HCT116 (cell line): ENCODE results near the gene PANK4. TPM values are rescaled to one million over a fixed set of nuclear protein-coding genes. Genes with fewer than 3 reads are reported as not detected.

Experiments used
- ATAC-seq: fragments of 200-7000 bp; cut with Tn5 transposase; 2 replicates; pipeline ENCODE4 v1.9.1; 2020; ENCODE audit warnings: mild to moderate bottlenecking, moderate library complexity
- BruUV-seq: library from RNA; stranded (reverse); fragments of 400-500 nt; replicated peaks from 2 replicates; lab custom pipeline; 2021; lab: Mats Ljungman, UMichigan
- CTCF ChIA-PET: fragments of 300-600 bp; sonication (Branson Sonifier 250); formaldehyde crosslinking; loops from one replicate; lab custom pipeline; 2021; ENCODE audit warnings: antibody characterized with exemption; lab: Charles Lee
- POLR2A ChIA-PET: fragments of 300-600, 350-600 bp; sonication (Branson Sonifier 250); formaldehyde crosslinking; loops from one replicate; lab custom pipeline; 2021; ENCODE audit warnings: antibody characterized with exemption; lab: Charles Lee
- RAD21 ChIA-PET, 2 experiments: fragments of 300-600 bp; sonication (Branson Sonifier 250); formaldehyde crosslinking; loops; one replicate each; lab custom pipeline; 2023; ENCODE audit warnings: low total read pairs in 2 of 2; ENCODE audit not compliant: uncharacterized antibody in 2 of 2, unreplicated experiment in 2 of 2, low non-redundant PET in 1 of 2; lab: Charles Lee
- DNase-seq: peaks from one replicate; pipeline ENCODE4 v3.0.0-alpha.2; 2010; ENCODE audit warnings: low read depth, low spot score
- H2AFZ ChIP-seq: fragments of 200-600 bp; shearing (Covaris generic), sonication (generic); 2 replicates; pipeline ENCODE4 v1.6.1; 2017; ENCODE audit warnings: low read depth, mixed run types, mixed read lengths, antibody characterized with exemption, low read length; ENCODE audit not compliant: poor library complexity, severe bottlenecking
- H3K27ac ChIP-seq: 2 replicates; pipeline ENCODE4 v1.5.1; 2012; ENCODE audit warnings: low read depth, low read length
- H3K27me3 ChIP-seq: fragments of 200-600 bp; sonication (generic); 2 replicates; pipeline ENCODE4 v1.6.1; 2016; ENCODE audit warnings: mixed run types, low read length, mixed read lengths; ENCODE audit not compliant: insufficient read depth
- H3K36me3 ChIP-seq, 2 experiments: fragments of 200-500 bp in 1 of 2; fragments of 200-600 bp in 1 of 2; sonication (Bioruptor generic) in 1 of 2; sonication (generic) in 1 of 2; 2 replicates each; pipeline versions ENCODE4 v1.5.1 to v1.6.1; 2014 to 2016; ENCODE audit warnings: low read length in 2 of 2, inconsistent platforms in 1 of 2, mixed read lengths in 1 of 2, mixed run types in 1 of 2; ENCODE audit not compliant: insufficient read depth in 2 of 2, control insufficient read depth in 1 of 2
- H3K4me1 ChIP-seq, 2 experiments: fragments of 200-600 bp in 1 of 2; sonication (generic) in 1 of 2; 2 replicates each; pipeline versions ENCODE4 v1.5.1 to v1.6.1; 2012 to 2017; ENCODE audit warnings: low read length in 2 of 2, inconsistent platforms in 1 of 2, mild to moderate bottlenecking in 1 of 2, mixed read lengths in 1 of 2, mixed run types in 1 of 2, moderate library complexity in 1 of 2; ENCODE audit not compliant: insufficient read depth in 2 of 2, control insufficient read depth in 1 of 2
- H3K4me2 ChIP-seq: fragments of 200-600 bp; sonication (generic); 2 replicates; pipeline ENCODE4 v1.6.1; 2017; ENCODE audit warnings: mixed run types, low read length, mixed read lengths
- H3K4me3 ChIP-seq, 2 experiments: fragments of 200-600 bp in 1 of 2; sonication (generic) in 1 of 2; replicated peaks in 1 of 2; 2 replicates each; pipeline ENCODE4 v1.5.1; 2011 to 2016; ENCODE audit warnings: low read length in 2 of 2, control low read depth in 1 of 2, low read depth in 1 of 2, mild to moderate bottlenecking in 1 of 2, mixed read lengths in 1 of 2, mixed run types in 1 of 2
- H3K79me2 ChIP-seq: fragments of 200-600 bp; sonication (generic); 2 replicates; pipeline ENCODE4 v1.6.1; 2017; ENCODE audit warnings: mild to moderate bottlenecking, mixed run types, low read length, moderate library complexity, mixed read lengths; ENCODE audit not compliant: insufficient read depth
- H3K9ac ChIP-seq: fragments of 200-600 bp; sonication (generic); 2 replicates; pipeline ENCODE4 v1.6.1; 2016; ENCODE audit warnings: low read length, mixed read lengths
- H3K9me2 ChIP-seq: fragments of 200-600 bp; sonication (generic), shearing (Covaris generic); 2 replicates; pipeline ENCODE4 v1.6.1; 2017; ENCODE audit warnings: mixed run types, mild to moderate bottlenecking, moderate library complexity; ENCODE audit not compliant: insufficient read depth
- H3K9me3 ChIP-seq, 2 experiments: fragments of 200-500 bp in 1 of 2; fragments of 200-600 bp in 1 of 2; sonication (Bioruptor generic) in 1 of 2; sonication (generic) in 1 of 2; 2 replicates each; pipeline ENCODE4 v1.6.1; 2014 to 2017; ENCODE audit warnings: low read length in 2 of 2, mixed read lengths in 2 of 2, inconsistent platforms in 1 of 2, low read depth in 1 of 2, mild to moderate bottlenecking in 1 of 2, mixed run types in 1 of 2, moderate library complexity in 1 of 2; ENCODE audit not compliant: control insufficient read depth in 1 of 2, insufficient read depth in 1 of 2
- H4K20me1 ChIP-seq: fragments of 200-600 bp; sonication (generic), shearing (Covaris generic); 2 replicates; pipeline ENCODE4 v1.6.1; 2017; ENCODE audit warnings: mixed run types, mild to moderate bottlenecking, moderate library complexity; ENCODE audit not compliant: insufficient read depth
- CBX3 ChIP-seq: IDR thresholded peaks from 2 replicates; pipeline ENCODE4 v1.6.1; 2012; ENCODE audit warnings: low read depth
- CEBPB ChIP-seq: IDR thresholded peaks from 2 replicates; pipeline ENCODE4 v1.6.1; 2012; ENCODE audit warnings: low read depth
- CTCF ChIP-seq, 3 experiments: fragments of 200-600 bp in 1 of 3; sonication (generic) in 1 of 3; IDR thresholded peaks in 2 of 3; conservative IDR thresholded peaks in 1 of 3; 2 replicates each; pipeline ENCODE4 v1.5.1; 2012 to 2017; ENCODE audit warnings: low read depth in 2 of 3, low read length in 2 of 3, antibody characterized with exemption in 1 of 3, borderline replicate concordance in 1 of 3, control low read depth in 1 of 3, mild to moderate bottlenecking in 1 of 3, mixed read lengths in 1 of 3, mixed run types in 1 of 3, moderate library complexity in 1 of 3; ENCODE audit not compliant: insufficient read depth in 1 of 3
- ELF1 ChIP-seq: IDR thresholded peaks from 2 replicates; pipeline ENCODE4 v1.6.1; 2012; ENCODE audit warnings: low read depth, borderline replicate concordance
- EZH2 ChIP-seq: fragments of 200-600 bp; sonication (generic); IDR thresholded peaks from 2 replicates; pipeline ENCODE4 v1.6.1; 2017; ENCODE audit warnings: antibody characterized with exemption, mixed run types
- EZH2phosphoT487 ChIP-seq: fragments of 200-600 bp; IDR thresholded peaks from 2 replicates; pipeline ENCODE4 v1.6.1; 2018; ENCODE audit warnings: antibody characterized with exemption, borderline replicate concordance
- FOSL1 ChIP-seq: IDR thresholded peaks from 2 replicates; pipeline ENCODE4 v1.6.1; 2012; ENCODE audit warnings: low read depth
- JUND ChIP-seq: IDR thresholded peaks from 2 replicates; pipeline ENCODE4 v1.6.1; 2012
- RAD21 ChIP-seq: IDR thresholded peaks from 2 replicates; pipeline ENCODE4 v1.6.1; 2012; ENCODE audit warnings: low read depth, mild to moderate bottlenecking
- SP1 ChIP-seq: IDR thresholded peaks from 2 replicates; pipeline ENCODE4 v1.6.1; 2012; ENCODE audit warnings: low read depth
- SRF ChIP-seq: IDR thresholded peaks from 2 replicates; pipeline ENCODE4 v1.6.1; 2012; ENCODE audit warnings: low read depth
- TCF7L2 ChIP-seq: IDR thresholded peaks from 2 replicates; pipeline ENCODE4 v1.7.0; 2011; ENCODE audit warnings: borderline replicate concordance, inconsistent platforms; ENCODE audit not compliant: insufficient read depth, insufficient read length; ENCODE audit errors: extremely low read depth
- YY1 ChIP-seq: IDR thresholded peaks from 2 replicates; pipeline ENCODE4 v1.6.1; 2011; ENCODE audit warnings: low read length, low read depth, moderate library complexity, mild to moderate bottlenecking; ENCODE audit not compliant: insufficient replicate concordance; ENCODE audit errors: extremely low read depth
- ZBTB33 ChIP-seq: IDR thresholded peaks from 2 replicates; pipeline ENCODE4 v1.6.1; 2011; ENCODE audit warnings: mild to moderate bottlenecking, low read length, moderate library complexity; ENCODE audit not compliant: insufficient replicate concordance; ENCODE audit errors: extremely low read depth
- ZFX ChIP-seq: fragments of 450-650 bp; IDR thresholded peaks from 2 replicates; pipeline ENCODE4 v1.6.1; 2017
- intact Hi-C: fragments of 100-400 bp; cut with micrococcal nuclease; formaldehyde crosslinking; loops from 2 replicates; pipeline ENCODE4 v1.10.0; 2022
- total RNA-seq: library from RNA; stranded (reverse); gene quantifications from one replicate; pipeline ENCODE4 v1.2.1, GENCODE V29; 2021; ENCODE audit not compliant: unreplicated experiment
- TF ChIP-seq, protein P1 (sequence below): IDR thresholded peaks from 2 replicates; pipeline ENCODE4 v1.6.1; 2012; ENCODE audit warnings: low read depth
- TF ChIP-seq, protein P2 (sequence below): IDR thresholded peaks from 2 replicates; pipeline ENCODE4 v1.6.1; 2012

Gene PANK4
- total RNA-seq, 1 experiment from 2014 or later = 38.5 TPM

- TF ChIP-seq, protein P1, sequence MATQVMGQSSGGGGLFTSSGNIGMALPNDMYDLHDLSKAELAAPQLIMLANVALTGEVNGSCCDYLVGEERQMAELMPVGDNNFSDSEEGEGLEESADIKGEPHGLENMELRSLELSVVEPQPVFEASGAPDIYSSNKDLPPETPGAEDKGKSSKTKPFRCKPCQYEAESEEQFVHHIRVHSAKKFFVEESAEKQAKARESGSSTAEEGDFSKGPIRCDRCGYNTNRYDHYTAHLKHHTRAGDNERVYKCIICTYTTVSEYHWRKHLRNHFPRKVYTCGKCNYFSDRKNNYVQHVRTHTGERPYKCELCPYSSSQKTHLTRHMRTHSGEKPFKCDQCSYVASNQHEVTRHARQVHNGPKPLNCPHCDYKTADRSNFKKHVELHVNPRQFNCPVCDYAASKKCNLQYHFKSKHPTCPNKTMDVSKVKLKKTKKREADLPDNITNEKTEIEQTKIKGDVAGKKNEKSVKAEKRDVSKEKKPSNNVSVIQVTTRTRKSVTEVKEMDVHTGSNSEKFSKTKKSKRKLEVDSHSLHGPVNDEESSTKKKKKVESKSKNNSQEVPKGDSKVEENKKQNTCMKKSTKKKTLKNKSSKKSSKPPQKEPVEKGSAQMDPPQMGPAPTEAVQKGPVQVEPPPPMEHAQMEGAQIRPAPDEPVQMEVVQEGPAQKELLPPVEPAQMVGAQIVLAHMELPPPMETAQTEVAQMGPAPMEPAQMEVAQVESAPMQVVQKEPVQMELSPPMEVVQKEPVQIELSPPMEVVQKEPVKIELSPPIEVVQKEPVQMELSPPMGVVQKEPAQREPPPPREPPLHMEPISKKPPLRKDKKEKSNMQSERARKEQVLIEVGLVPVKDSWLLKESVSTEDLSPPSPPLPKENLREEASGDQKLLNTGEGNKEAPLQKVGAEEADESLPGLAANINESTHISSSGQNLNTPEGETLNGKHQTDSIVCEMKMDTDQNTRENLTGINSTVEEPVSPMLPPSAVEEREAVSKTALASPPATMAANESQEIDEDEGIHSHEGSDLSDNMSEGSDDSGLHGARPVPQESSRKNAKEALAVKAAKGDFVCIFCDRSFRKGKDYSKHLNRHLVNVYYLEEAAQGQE = no peak
- no peak for TF ChIP-seq CBX3
- no peak for TF ChIP-seq RAD21
- TF ChIP-seq FOSL1 = no peak
Measured at GRCh38 chr1:2477791-2478499, 48.5 kb downstream of the PANK4 start (continued).

GRCh38 chr1:2477309-2477708 lies 49.1 kb downstream of the PANK4 start:
- Histone ChIP-seq H3K9me3 (no peaks in the 10 kb centered on the region), H2AFZ (no peak overlapping the region), H4K20me1 (no peaks in the 10 kb centered on the region), H3K9me2 (no peaks in the 10 kb centered on the region), H3K4me1 (no peaks in the 10 kb centered on the region), H3K36me3 (no peaks in the 10 kb centered on the region), H3K4me3 (no peak overlapping the region), H3K9ac (no peak overlapping the region), H3K27ac (no peak overlapping the region), H3K4me2 (no peak overlapping the region), H3K79me2 (no peaks in the 10 kb centered on the region), H3K27me3 (no peaks in the 10 kb centered on the region)
- no TSS peak for BruUV-seq
- intact Hi-C loops = no loop called here
- ChIA-PET RAD21 (no interaction called here), CTCF (no interaction called here), POLR2A (no interaction called here)
- DNase-seq (no peak), ATAC-seq (no peak)
- no peak for TF ChIP-seq SP1
- no peak for TF ChIP-seq TCF7L2
- TF ChIP-seq EZH2 = no peak
- TF ChIP-seq JUND = no peak
- no peak for TF ChIP-seq CEBPB
- TF ChIP-seq, protein P2, sequence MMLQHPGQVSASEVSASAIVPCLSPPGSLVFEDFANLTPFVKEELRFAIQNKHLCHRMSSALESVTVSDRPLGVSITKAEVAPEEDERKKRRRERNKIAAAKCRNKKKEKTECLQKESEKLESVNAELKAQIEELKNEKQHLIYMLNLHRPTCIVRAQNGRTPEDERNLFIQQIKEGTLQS = no peak
- no peak for TF ChIP-seq FOSL1
- TF ChIP-seq CTCF (IDR thresholded peaks at IDR 0.05 in 2 of 3, conservative IDR thresholded peaks at IDR 0.05 in 1 of 3; ENCODE audit: borderline replicate concordance in 1 of 3, insufficient read depth in 1 of 3, low read depth in 2 of 3, low read length in 2 of 3) = no peak
- TF ChIP-seq RAD21 = no peak
- TF ChIP-seq ZFX = no peak
- TF ChIP-seq EZH2phosphoT487 = no peak
- no peak for TF ChIP-seq YY1
- no peak for TF ChIP-seq SRF
- no peak for TF ChIP-seq ZBTB33
- no peak for TF ChIP-seq ELF1
- TF ChIP-seq CBX3 = no peak
